Endothelial cell of umbilical vein (primary cell): ENCODE data around the gene LDB3. TPM values are rescaled to one million over a fixed set of nuclear protein-coding genes. Genes with fewer than 3 reads are reported as not detected.

Source experiments
- BruUV-seq: library from RNA; stranded (reverse); fragments of 400-500 nt; replicated peaks from 2 replicates; lab custom pipeline; 2021; lab: Mats Ljungman, UMichigan
- CTCF ChIA-PET: fragments of 300-600, 350-600 bp; sonication (Branson Sonifier 250); formaldehyde crosslinking; loops from one replicate; lab custom pipeline; 2021; ENCODE audit warnings: antibody characterized with exemption, inconsistent platforms; lab: Charles Lee
- POLR2A ChIA-PET: fragments of 300-600, 350-600 bp; sonication (Branson Sonifier 250); formaldehyde crosslinking; loops from one replicate; lab custom pipeline; 2021; ENCODE audit warnings: antibody characterized with exemption, inconsistent platforms; lab: Charles Lee
- DNase-seq: peaks from one replicate; pipeline ENCODE4 v3.0.0-alpha.2; 2011; ENCODE audit warnings: low read depth, low spot score
- FAIRE-seq: peaks from 2 replicates; lab custom pipeline; 2011; peaks lifted over from hg19 to GRCh38; lab: Jason Lieb, UNC
- H2AFZ ChIP-seq: 2 replicates; pipeline ENCODE4 v1.6.0; 2012; ENCODE audit warnings: low read depth, low read length, control low read depth, inconsistent platforms
- H3K27ac ChIP-seq: 2 replicates; pipeline ENCODE4 v1.5.1; 2011; ENCODE audit warnings: low read depth, mild to moderate bottlenecking, control low read depth, low read length, moderate library complexity; ENCODE audit not compliant: insufficient read depth
- H3K27me3 ChIP-seq, 2 experiments: 2 replicates each; pipeline versions ENCODE4 v1.6.0 to v1.6.1; 2011; ENCODE audit warnings: low read length in 2 of 2, mixed read lengths in 1 of 2; ENCODE audit not compliant: control insufficient read depth in 2 of 2, insufficient read depth in 2 of 2
- H3K36me3 ChIP-seq, 2 experiments: 2 replicates in 1 of 2; 3 replicates in 1 of 2; pipeline ENCODE4 v1.5.1; 2011; ENCODE audit warnings: low read length in 2 of 2, mild to moderate bottlenecking in 1 of 2, moderate library complexity in 1 of 2; ENCODE audit not compliant: control insufficient read depth in 2 of 2, insufficient read depth in 2 of 2; ENCODE audit errors: extremely low read depth in 1 of 2
- H3K4me1 ChIP-seq: 3 replicates; pipeline ENCODE4 v1.5.1; 2011; ENCODE audit warnings: mild to moderate bottlenecking, low read length; ENCODE audit not compliant: control insufficient read depth, insufficient read depth; ENCODE audit errors: extremely low read depth
- H3K4me2 ChIP-seq: 2 replicates; pipeline ENCODE4 v1.6.1; 2011; ENCODE audit warnings: low read length, control low read depth, mixed read lengths; ENCODE audit not compliant: insufficient read depth
- H3K4me3 ChIP-seq, 3 experiments: fragments of 200-600 bp in 1 of 3; sonication (generic), shearing (Covaris generic) in 1 of 3; replicated peaks in 1 of 3; 2 replicates each; pipeline ENCODE4 v1.5.1; 2011 to 2016; ENCODE audit warnings: control low read depth in 3 of 3, low read length in 3 of 3, mild to moderate bottlenecking in 2 of 3, inconsistent platforms in 1 of 3, low read depth in 1 of 3, moderate library complexity in 1 of 3; ENCODE audit not compliant: insufficient read depth in 1 of 3
- H3K79me2 ChIP-seq: 2 replicates; pipeline ENCODE4 v1.6.0; 2012; ENCODE audit warnings: low read length, inconsistent platforms; ENCODE audit not compliant: control insufficient read depth, insufficient read depth
- H3K9ac ChIP-seq: replicated peaks from 2 replicates; pipeline ENCODE3; 2011; ENCODE audit warnings: low read length, control low read depth; ENCODE audit not compliant: insufficient read depth; ENCODE audit errors: extremely low read depth
- H3K9me1 ChIP-seq: replicated peaks from 3 replicates; pipeline ENCODE4 v1.6.0; 2011; ENCODE audit warnings: mild to moderate bottlenecking, low read length; ENCODE audit not compliant: control insufficient read depth, insufficient read depth; ENCODE audit errors: extremely low read depth
- H3K9me3 ChIP-seq: replicated peaks from 2 replicates; pipeline ENCODE4 v1.5.1; 2012; ENCODE audit warnings: low read length, inconsistent platforms; ENCODE audit not compliant: control insufficient read depth, insufficient read depth
- H4K20me1 ChIP-seq: replicated peaks from 2 replicates; pipeline ENCODE3; 2011; ENCODE audit warnings: mild to moderate bottlenecking, low read length; ENCODE audit not compliant: control insufficient read depth, insufficient read depth; ENCODE audit errors: extremely low read depth
- CTCF ChIP-seq, 2 donors: IDR thresholded peaks; 1 replicate in 1 of 2; 2 replicates in 1 of 2; pipeline ENCODE4 v1.5.1; 2011; ENCODE audit warnings: low read length in 2 of 2, mild to moderate bottlenecking in 2 of 2, moderate library complexity in 2 of 2, control low read depth in 1 of 2, inconsistent platforms in 1 of 2, low read depth in 1 of 2; ENCODE audit not compliant: insufficient read depth in 1 of 2; ENCODE audit errors: extremely low read depth in 1 of 2
- EZH2 ChIP-seq: IDR thresholded peaks from 2 replicates; pipeline ENCODE4 v1.6.1; 2012; ENCODE audit warnings: borderline replicate concordance, low read depth, mild to moderate bottlenecking, moderate library complexity, low read length, inconsistent platforms; ENCODE audit not compliant: severe bottlenecking
- FOS ChIP-seq: IDR thresholded peaks from 2 replicates; pipeline ENCODE4 v1.6.1; 2011; ENCODE audit warnings: mild to moderate bottlenecking, low read length, moderate library complexity, borderline replicate concordance; ENCODE audit not compliant: insufficient read depth
- GATA2 ChIP-seq: IDR thresholded peaks from 2 replicates; pipeline ENCODE4 v1.7.0; 2011; ENCODE audit warnings: low read depth, mild to moderate bottlenecking, moderate library complexity, mixed read lengths, low read length; ENCODE audit not compliant: insufficient read length, insufficient read depth
- JUN ChIP-seq: IDR thresholded peaks from 2 replicates; pipeline ENCODE4 v1.6.1; 2011; ENCODE audit warnings: borderline replicate concordance, low read depth; ENCODE audit not compliant: insufficient read length, insufficient read depth
- MAX ChIP-seq: IDR thresholded peaks from 2 replicates; pipeline ENCODE4 v1.6.1; 2011; ENCODE audit not compliant: insufficient read depth, insufficient read length
- MYC ChIP-seq: IDR thresholded peaks from one replicate; pipeline ENCODE4 v1.6.1; 2011; ENCODE audit warnings: mild to moderate bottlenecking, low read depth, low read length
- POLR2A ChIP-seq: IDR thresholded peaks from 2 replicates; pipeline ENCODE4 v1.6.1; 2012; ENCODE audit warnings: low read depth, mild to moderate bottlenecking, control low read depth, low read length
- POLR2AphosphoS5 ChIP-seq: IDR thresholded peaks from 2 replicates; pipeline ENCODE4 v1.6.1; 2012; ENCODE audit warnings: low read depth, mild to moderate bottlenecking, control low read depth, low read length, moderate library complexity; ENCODE audit not compliant: insufficient read depth
- dilution Hi-C: fragments of 300-500 bp; cut with MboI; formaldehyde crosslinking; loops from one replicate; pipeline ENCODE4 v1.15.0; 2019; ENCODE audit warnings: low sequenced_read_pairs; ENCODE audit not compliant: extremely low pct_ligation_motif_present
- intact Hi-C: fragments of 100-400 bp; cut with micrococcal nuclease; formaldehyde crosslinking; loops from one replicate; pipeline ENCODE4 v1.10.0; 2022
- polyA plus RNA-seq, 4 experiments: library from polyadenylated mRNA; depleted of rRNA in 3 of 4; stranded (reverse) in 3 of 4; unstranded in 1 of 4; fragments of >200 nt; gene quantifications; 2 replicates each; pipeline versions ENCODE4 v1.2.1 to v1.2.3, GENCODE V29; 2011 to 2012; ENCODE audit warnings: missing spikeins in 1 of 4
- total RNA-seq: library from RNA; stranded (reverse); gene quantifications from 2 replicates; pipeline ENCODE4 v1.2.3, GENCODE V29; 2021

LDB3 gene
- total and polyA plus RNA-seq, 2 donors (not counting 3 experiments of a cell fraction or from before 2014, with no cell fraction given), result not detected

GRCh38 chr10:86684331-86685097 is 16.2 kb downstream of the LDB3 start:
- intact Hi-C loops, result no loop called here
- CTCF ChIA-PET, result interaction anchor here (0.6 to 5.8 kb wide), 6 partner anchors 10 to 263 kb away, joined by 3 to 29 read pairs (median 3); no protein-coding TSS in a partner anchor
- Histone ChIP-seq H3K4me2 (no peak overlapping the region), H2AFZ (no peak overlapping the region), H3K27ac (no peak overlapping the region), H3K4me3 (no peak overlapping the region), H3K36me3 (no peaks in the 10 kb centered on the region), H4K20me1 (no peaks in the 10 kb centered on the region), H3K9me1 (no peaks in the 10 kb centered on the region), H3K9me3 (no peaks in the 10 kb centered on the region), H3K79me2 (no peaks in the 10 kb centered on the region), H3K27me3 (peaks cover 20 to 23% of the 10 kb centered on the region in 2 experiments), H3K9ac (no peak overlapping the region), H3K4me1 (no peaks in the 10 kb centered on the region)
- no TSS peak for BruUV-seq
- POLR2A ChIA-PET, result no interaction called here
- dilution Hi-C loops, result no loop called here
- FAIRE-seq (no peak), DNase-seq (no peak)
- TF ChIP-seq POLR2A (no peak), CTCF (IDR thresholded peaks at IDR 0.05; ENCODE audit: extremely low read depth in 1 of 2, insufficient read depth in 1 of 2, low read depth in 1 of 2, low read length in 2 of 2) (peak; percentile 4 to 29), MAX (no peak)

- no peaks in the 10 kb centered on the region for H3K9me3 ChIP-seq
- ChIA-PET CTCF (interaction anchor here (0.6 to 6.6 kb wide), 5 partner anchors 9 to 252 kb away, joined by 3 to 67 read pairs (median 4); no protein-coding TSS in a partner anchor), POLR2A (no interaction called here)
- TF ChIP-seq POLR2A (no peak), FOS (no peak), MAX (no peak), POLR2AphosphoS5 (no peak), JUN (no peak), GATA2 (no peak), CTCF (IDR thresholded peaks at IDR 0.05; ENCODE audit: extremely low read depth in 1 of 2, insufficient read depth in 1 of 2, low read depth in 1 of 2, low read length in 2 of 2) (no peak), EZH2 (no peak), MYC (no peak)
- H3K4me1 ChIP-seq, result no peaks in the 10 kb centered on the region
- dilution Hi-C loops (no loop called here), intact Hi-C loops (no loop called here)
- no peak overlapping the region for H3K4me2 ChIP-seq
- H3K9ac ChIP-seq, result no peak overlapping the region
- H3K4me3 ChIP-seq, result no peak overlapping the region
- no peak overlapping the region for H3K27ac ChIP-seq
- no peak for FAIRE-seq
- H2AFZ ChIP-seq, result no peak overlapping the region
- H4K20me1 ChIP-seq, result no peaks in the 10 kb centered on the region
- H3K36me3 ChIP-seq, result no peaks in the 10 kb centered on the region
- H3K79me2 ChIP-seq, result no peaks in the 10 kb centered on the region
- no TSS peak for BruUV-seq
- H3K9me1 ChIP-seq, result no peaks in the 10 kb centered on the region
- H3K27me3 ChIP-seq, result peaks cover 29% of the 10 kb centered on the region in 2 experiments
- no peak for DNase-seq
These were observed 17.1 kb downstream of the LDB3 start for GRCh38 chr10:86685416-86685815.
